GM12891 (cell line): ENCODE data around the gene FBXO9.

Source experiments
- DNase-seq: peaks from one replicate; pipeline ENCODE4 v3.0.0; 2011; ENCODE audit warnings: low spot score; ENCODE audit not compliant: insufficient read length
- FAIRE-seq: peaks from 2 replicates; lab custom pipeline; 2011; peaks lifted over from hg19 to GRCh38; lab: Jason Lieb, UNC
- PAX5 ChIP-seq: IDR thresholded peaks from 2 replicates; pipeline ENCODE4 v1.6.1; 2011; ENCODE audit warnings: low read length, moderate library complexity, mild to moderate bottlenecking; ENCODE audit not compliant: insufficient read depth, severe bottlenecking
- POLR2A ChIP-seq: IDR thresholded peaks from 2 replicates; pipeline ENCODE4 v1.6.1; 2011; ENCODE audit warnings: low read depth, low read length, control low read depth
- POLR2AphosphoS5 ChIP-seq: IDR thresholded peaks from 2 replicates; pipeline ENCODE4 v1.6.1; 2011; ENCODE audit warnings: low read depth, low read length, control low read depth
- POU2F2 ChIP-seq: IDR thresholded peaks from 2 replicates; pipeline ENCODE4 v1.6.1; 2011; ENCODE audit warnings: low read depth, mild to moderate bottlenecking, control low read depth, low read length, moderate library complexity
- SPI1 ChIP-seq: IDR thresholded peaks from 2 replicates; pipeline ENCODE4 v1.6.1; 2011; ENCODE audit warnings: low read depth, low read length, control low read depth
- TAF1 ChIP-seq: IDR thresholded peaks from 2 replicates; pipeline ENCODE4 v1.6.1; 2011; ENCODE audit warnings: low read depth, low read length, control low read depth

The FBXO9 gene

GRCh38 chr6:53074347-53074746 is 9.1 kb downstream of the FBXO9 start:
- FAIRE-seq = no peak
- no peak for DNase-seq
- TF ChIP-seq TAF1 = no peak
- TF ChIP-seq PAX5 = no peak
- TF ChIP-seq POLR2AphosphoS5 = no peak
- no peak for TF ChIP-seq SPI1
- TF ChIP-seq POU2F2 = no peak
- TF ChIP-seq POLR2A = no peak

DNA sequence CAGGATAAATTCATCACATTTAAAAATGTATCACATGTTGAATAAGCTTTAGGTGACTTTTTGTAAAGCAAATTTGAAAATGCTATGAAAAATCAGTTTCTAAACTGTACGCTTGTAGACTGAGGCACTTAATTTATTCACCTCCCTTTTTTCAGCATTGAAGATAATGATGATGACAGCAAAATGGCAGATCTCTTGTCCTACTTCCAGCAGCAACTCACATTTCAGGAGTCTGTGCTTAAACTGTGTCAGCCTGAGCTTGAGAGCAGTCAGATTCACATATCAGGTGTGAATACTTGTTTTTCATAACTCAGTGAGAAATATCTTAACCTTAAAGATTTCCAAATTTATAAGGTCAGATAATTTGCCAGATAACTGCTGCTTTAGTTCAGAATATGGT is 15.6 kb downstream of the FBXO9 start:
- DNase-seq (no peak), FAIRE-seq (no peak)
- no peak for TF ChIP-seq SPI1
- no peak for TF ChIP-seq POLR2AphosphoS5
- no peak for TF ChIP-seq POLR2A
- TF ChIP-seq TAF1 = no peak
- no peak for TF ChIP-seq POU2F2
- no peak for TF ChIP-seq PAX5

GRCh38 chr6:53086302-53086701 is 21.1 kb downstream of the FBXO9 start:
- DNase-seq (no peak), FAIRE-seq (no peak)
- TF ChIP-seq POLR2A (no peak), POU2F2 (no peak), POLR2AphosphoS5 (no peak)

- FAIRE-seq (no peak), DNase-seq (no peak)
- TF ChIP-seq POLR2AphosphoS5 (no peak), TAF1 (no peak), POU2F2 (no peak), POLR2A (no peak), SPI1 (no peak), PAX5 (no peak)
These were observed 24.7 kb downstream of the FBXO9 start for GRCh38 chr6:53089948-53090347.

GRCh38 chr6:53090576-53090975 is 25.4 kb downstream of the FBXO9 start:
- no peak for FAIRE-seq
- no peak for DNase-seq

GRCh38 chr6:53095270-53095669 is 30.1 kb downstream of the FBXO9 start:
- TF ChIP-seq TAF1 = no peak
- TF ChIP-seq SPI1 = no peak
- no peak for TF ChIP-seq POLR2A
- no peak for TF ChIP-seq POLR2AphosphoS5
- TF ChIP-seq PAX5 = no peak
- no peak for TF ChIP-seq POU2F2
- DNase-seq (no peak), FAIRE-seq (peak; percentile 9)

More at GRCh38 chr6:53090576-53090975, 25.4 kb downstream of the FBXO9 start:
- no peak for TF ChIP-seq POLR2AphosphoS5
- no peak for TF ChIP-seq POLR2A
- TF ChIP-seq POU2F2 = no peak
- TF ChIP-seq TAF1 = no peak
- no peak for TF ChIP-seq SPI1
- TF ChIP-seq PAX5 = no peak

GRCh38 chr6:53095716-53096115 is 30.5 kb downstream of the FBXO9 start:
- no peak for FAIRE-seq
- DNase-seq = no peak

DNA sequence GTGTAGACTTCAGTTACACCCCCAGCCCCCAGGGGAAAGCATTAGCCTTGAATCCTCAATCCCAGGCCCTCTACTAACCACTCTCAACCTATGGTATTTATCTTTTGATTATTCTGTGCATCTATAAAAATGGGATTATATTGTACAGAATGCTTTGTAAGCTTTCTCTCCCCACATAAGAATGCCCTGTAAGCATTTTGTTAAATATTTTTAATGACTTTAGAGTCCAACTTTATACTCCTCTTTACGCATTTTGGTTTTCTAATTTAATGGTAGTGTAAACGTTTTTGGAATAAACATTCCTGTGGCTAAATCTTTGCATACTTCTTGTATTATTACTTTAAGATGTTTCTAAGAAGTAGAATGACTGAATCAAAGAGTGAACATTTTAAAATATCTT is 35.4 kb downstream of the FBXO9 start:
- FAIRE-seq (no peak), DNase-seq (no peak)
- TF ChIP-seq PAX5 = no peak

More at GRCh38 chr6:53095716-53096115, 30.5 kb downstream of the FBXO9 start:
- no peak for TF ChIP-seq TAF1
- no peak for TF ChIP-seq SPI1
- no peak for TF ChIP-seq POLR2AphosphoS5
- no peak for TF ChIP-seq POU2F2
- TF ChIP-seq POLR2A = no peak

DNA sequence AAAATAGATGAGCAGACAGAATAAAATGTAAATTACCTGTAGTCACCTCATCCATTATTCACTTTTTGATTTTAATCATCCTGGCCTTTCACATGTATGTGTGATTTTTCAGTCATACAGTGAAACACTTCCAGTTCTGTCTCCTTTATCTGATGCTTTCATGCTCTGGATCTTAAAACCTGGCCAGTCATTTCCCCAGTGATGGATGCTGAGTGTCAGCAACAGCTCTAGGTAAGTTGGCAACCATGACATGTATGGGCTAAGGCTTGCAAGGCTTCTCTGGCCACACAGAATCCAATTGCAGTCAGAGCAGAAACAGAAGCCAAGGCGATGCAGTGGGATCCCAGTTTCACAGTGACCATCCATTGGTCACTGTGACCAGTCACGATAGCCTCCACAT is 35.8 kb downstream of the FBXO9 start:
- TF ChIP-seq POU2F2 = no peak
- TF ChIP-seq TAF1 = no peak
- TF ChIP-seq POLR2A = no peak
- TF ChIP-seq SPI1 = no peak
- TF ChIP-seq POLR2AphosphoS5 = no peak
- no peak for TF ChIP-seq PAX5
- DNase-seq (no peak), FAIRE-seq (no peak)

DNA sequence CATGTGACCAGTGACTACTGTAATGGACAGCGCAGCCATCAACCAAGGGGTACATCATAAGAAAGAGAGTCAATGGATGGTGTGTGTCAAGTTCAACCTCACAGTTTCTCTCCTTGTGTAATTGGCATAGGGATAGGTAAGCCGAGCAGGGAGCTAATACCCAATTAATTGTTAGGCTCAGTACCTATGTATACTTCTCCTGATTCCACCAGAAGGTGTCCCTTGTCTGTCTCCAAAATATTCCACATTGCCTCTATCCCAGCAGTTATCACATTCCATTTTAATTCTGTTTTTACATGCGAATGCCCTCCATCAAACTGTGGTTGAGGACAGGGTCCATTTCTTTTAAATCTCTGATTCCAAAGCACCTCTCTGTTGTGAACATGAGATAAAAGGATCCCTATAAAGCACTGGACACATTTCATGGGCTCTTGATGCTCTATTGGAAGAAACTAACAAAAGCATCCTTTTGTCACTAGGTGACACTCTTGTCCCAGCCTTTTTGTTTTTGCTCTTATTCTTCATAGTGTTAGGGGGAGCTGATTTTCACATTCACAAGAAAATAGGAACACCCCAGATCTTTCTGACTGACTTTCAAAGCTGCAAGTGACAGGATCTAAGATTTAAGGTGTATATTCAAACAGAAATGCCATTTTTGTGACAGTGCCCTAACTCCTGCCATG is 38.9 kb downstream of the FBXO9 start:
- DNase-seq = no peak
- no peak for TF ChIP-seq POU2F2

DNA sequence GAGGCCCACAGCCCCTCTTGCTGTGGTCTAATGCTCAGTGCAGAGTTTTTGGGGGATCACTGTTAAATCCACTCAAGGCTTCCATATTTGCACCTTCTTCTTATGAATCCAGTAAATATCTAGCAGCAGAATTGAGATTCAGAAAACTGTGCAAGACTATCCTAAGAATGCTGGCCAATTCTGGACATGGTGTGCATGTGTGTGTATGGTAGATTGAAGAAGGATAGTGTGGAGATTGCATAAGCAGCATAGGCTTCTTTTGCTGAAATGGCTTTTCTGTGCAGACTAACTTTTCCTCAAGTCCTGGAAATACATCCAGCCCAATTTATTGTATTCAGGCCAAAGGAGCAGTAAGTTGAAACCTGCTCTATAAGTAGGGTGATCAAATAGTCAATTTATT is 39.7 kb downstream of the FBXO9 start:
- no peak for FAIRE-seq
- TF ChIP-seq SPI1 (no peak), TAF1 (no peak), POLR2AphosphoS5 (no peak), POLR2A (no peak), POU2F2 (no peak), PAX5 (no peak)

More for the DNA sequence above, 38.9 kb downstream of the FBXO9 start:
- FAIRE-seq = no peak

More for the DNA sequence above, 39.7 kb downstream of the FBXO9 start:
- no peak for DNase-seq
